Measurements from ENCODE around the gene TAF11L8. TPM values are rescaled to one million over a fixed set of nuclear protein-coding genes. Genes with fewer than 3 reads are reported as not detected.

The TAF11L8 gene
- total RNA-seq, 1 experiment from 2014 or later: not detected

DNA sequence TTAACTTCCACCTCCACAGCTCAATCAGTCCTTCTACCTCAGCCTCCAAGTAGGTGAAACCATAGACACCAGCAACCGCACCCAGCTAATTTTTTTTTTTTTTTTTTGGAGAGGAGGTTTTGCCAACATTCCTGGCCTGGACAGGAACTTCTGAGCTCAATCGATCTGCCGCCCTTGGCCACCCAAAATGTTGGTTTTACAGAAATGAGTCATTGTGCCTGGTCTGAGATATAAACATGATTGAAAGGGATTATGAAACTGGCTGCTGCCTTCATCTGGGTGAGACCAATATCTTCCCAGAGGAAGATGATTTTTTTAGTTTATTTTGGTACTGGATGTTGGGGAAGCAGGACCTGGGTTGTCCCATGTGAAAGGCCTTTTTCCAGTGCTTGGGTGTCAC lies 28.6 kb upstream of the TAF11L8 start:
- H3K4me3 Mint-ChIP-seq: no peak overlapping the region
- H3T11ph ChIP-seq (ENCODE audit: low read length): no peak overlapping the region
- no peaks in the 10 kb centered on the region for H3K79me1 ChIP-seq (ENCODE audit: insufficient read depth, low read depth, low read length, poor library complexity, severe bottlenecking)
- no peaks in the 10 kb centered on the region for H3K9me3 ChIP-seq (ENCODE audit: control insufficient read depth, low read depth, low read length)
- H3K4ac ChIP-seq (ENCODE audit: low read depth, low read length): no peak overlapping the region
- no peak overlapping the region for H2BK20ac ChIP-seq (ENCODE audit: low read depth, low read length, poor library complexity, severe bottlenecking)
- no peak overlapping the region; a peak in 1 of 7 replicates for H3K27ac Mint-ChIP-seq
- H3K56ac ChIP-seq (ENCODE audit: insufficient read length, low read depth, low read length): no peak overlapping the region
- H3K27me3 Mint-ChIP-seq (ENCODE audit: low read depth): no peaks in the 10 kb centered on the region; the same call in 1 of the 2 replicates
- H3K9me3 Mint-ChIP-seq: no peaks in the 10 kb centered on the region; a peak in 1 of 5 replicates
- no peak for DNase-seq
- no peak overlapping the region for H3K23ac ChIP-seq (ENCODE audit: insufficient read length, low read depth, low read length)
- H3K27ac ChIP-seq (ENCODE audit: insufficient read length, low read depth, low read length): no peak overlapping the region
- no peaks in the 10 kb centered on the region for H4K20me1 ChIP-seq (ENCODE audit: control insufficient read depth, insufficient read depth, insufficient read length)
- H3K9ac ChIP-seq (ENCODE audit: extremely low read depth, insufficient read length, low read length): no peak overlapping the region
- H3K23me2 ChIP-seq (ENCODE audit: insufficient read length, low read depth, low read length, poor library complexity, severe bottlenecking): no peaks in the 10 kb centered on the region
- no peak overlapping the region for H2AFZ ChIP-seq (ENCODE audit: low read length)
- H2BK5ac ChIP-seq (ENCODE audit: insufficient read length, low read length): no peak overlapping the region
- no peak overlapping the region for H2BK12ac ChIP-seq (ENCODE audit: insufficient read length, low read depth, low read length)
- no peak overlapping the region for H3K4me2 ChIP-seq (ENCODE audit: insufficient read depth, insufficient read length, low read length)
- no peak overlapping the region for H4K91ac ChIP-seq (ENCODE audit: insufficient read length, low read depth, low read length)
- H4K8ac ChIP-seq (replicated peaks; ENCODE audit: insufficient read length, low read depth, low read length): no peak overlapping the region
- no peak overlapping the region for H3K18ac ChIP-seq (ENCODE audit: insufficient read length, low read depth, low read length)
- TF ChIP-seq CTCF (conservative IDR thresholded peaks at IDR 0.05): no peak
- H2AK5ac ChIP-seq (ENCODE audit: insufficient read length, low read length): no peak overlapping the region
- no peak overlapping the region for H3K14ac ChIP-seq (ENCODE audit: insufficient read depth, low read length)
- H3K27me3 ChIP-seq (ENCODE audit: insufficient read depth, low read length): no peaks in the 10 kb centered on the region
- no peaks in the 10 kb centered on the region for H3K4me1 Mint-ChIP-seq
- no CpG with 5 or more reads among the region's 3 CpGs for WGBS (ENCODE audit: extremely low coverage, insufficient read length, low lambda C conversion rate)
- H2BK15ac ChIP-seq (ENCODE audit: low read depth, low read length): no peak overlapping the region
- H3K4me1 ChIP-seq (ENCODE audit: insufficient read depth, low read length): no peaks in the 10 kb centered on the region
- H3K79me2 ChIP-seq (ENCODE audit: insufficient read depth, low read length): no peaks in the 10 kb centered on the region
- H4K5ac ChIP-seq (ENCODE audit: insufficient read length, low read depth, low read length): no peak overlapping the region
- no peaks in the 10 kb centered on the region for H3K36me3 Mint-ChIP-seq (ENCODE audit: insufficient read depth in 1 of 3, low read depth in 3 of 3)
- H2BK120ac ChIP-seq (ENCODE audit: low read depth, low read length, poor library complexity, severe bottlenecking): no peak overlapping the region

Measured in H9 (cell line).